Nephron progenitor cell (in vitro differentiated cells): ENCODE data around the gene KIF3A.

Experiments used
- DNase-seq: peaks from one replicate; pipeline ENCODE4 v3.0.0; 2021
- H3K27ac Mint-ChIP-seq: 2 replicates; pipeline ENCODE4 v1.8.0; 2021; ENCODE audit warnings: mild to moderate bottlenecking, moderate library complexity, mixed read lengths
- H3K27me3 Mint-ChIP-seq: 2 replicates; pipeline ENCODE4 v1.8.0; 2021; ENCODE audit warnings: mild to moderate bottlenecking, low read depth, mixed read lengths; ENCODE audit not compliant: poor library complexity
- H3K36me3 Mint-ChIP-seq: 2 replicates; pipeline ENCODE4 v1.8.0; 2021; ENCODE audit warnings: low read depth, mixed read lengths
- H3K4me1 Mint-ChIP-seq: 2 replicates; pipeline ENCODE4 v1.8.0; 2021; ENCODE audit warnings: mixed read lengths
- H3K4me3 Mint-ChIP-seq: 2 replicates; pipeline ENCODE4 v1.8.0; 2021; ENCODE audit warnings: mild to moderate bottlenecking, moderate library complexity, mixed read lengths
- H3K9me3 Mint-ChIP-seq: 2 replicates; pipeline ENCODE4 v1.8.0; 2021; ENCODE audit warnings: mild to moderate bottlenecking, moderate library complexity, mixed read lengths
- TF ChIP-seq, protein P1 (sequence below): fragments of 200-600 bp; sonication (generic); IDR thresholded peaks from 2 replicates; pipeline ENCODE4 v1.5.0; 2021; ENCODE audit warnings: antibody characterized with exemption

KIF3A gene

DNA sequence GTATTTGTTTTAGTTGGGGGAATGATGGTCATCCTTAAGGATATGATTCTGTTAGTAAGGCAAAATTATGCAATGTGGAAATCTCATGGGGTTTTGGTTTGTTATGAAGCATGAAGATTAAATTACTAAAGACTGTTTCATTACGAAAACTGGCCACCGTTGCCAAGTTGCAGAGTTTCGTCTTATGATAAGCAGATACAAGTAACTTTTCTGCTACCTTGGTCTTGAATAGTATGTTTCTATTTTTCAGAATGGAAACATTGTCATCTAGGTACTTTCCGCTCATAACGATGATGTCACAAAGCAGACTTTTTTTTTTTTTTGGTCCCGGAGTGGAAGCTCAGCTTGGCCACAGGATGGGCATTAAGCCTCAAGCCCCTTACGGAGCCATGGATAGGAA is 14.1 kb upstream of the KIF3A start:
- H3K27me3 Mint-ChIP-seq: peaks cover 72% of the 10 kb centered on the region

DNA sequence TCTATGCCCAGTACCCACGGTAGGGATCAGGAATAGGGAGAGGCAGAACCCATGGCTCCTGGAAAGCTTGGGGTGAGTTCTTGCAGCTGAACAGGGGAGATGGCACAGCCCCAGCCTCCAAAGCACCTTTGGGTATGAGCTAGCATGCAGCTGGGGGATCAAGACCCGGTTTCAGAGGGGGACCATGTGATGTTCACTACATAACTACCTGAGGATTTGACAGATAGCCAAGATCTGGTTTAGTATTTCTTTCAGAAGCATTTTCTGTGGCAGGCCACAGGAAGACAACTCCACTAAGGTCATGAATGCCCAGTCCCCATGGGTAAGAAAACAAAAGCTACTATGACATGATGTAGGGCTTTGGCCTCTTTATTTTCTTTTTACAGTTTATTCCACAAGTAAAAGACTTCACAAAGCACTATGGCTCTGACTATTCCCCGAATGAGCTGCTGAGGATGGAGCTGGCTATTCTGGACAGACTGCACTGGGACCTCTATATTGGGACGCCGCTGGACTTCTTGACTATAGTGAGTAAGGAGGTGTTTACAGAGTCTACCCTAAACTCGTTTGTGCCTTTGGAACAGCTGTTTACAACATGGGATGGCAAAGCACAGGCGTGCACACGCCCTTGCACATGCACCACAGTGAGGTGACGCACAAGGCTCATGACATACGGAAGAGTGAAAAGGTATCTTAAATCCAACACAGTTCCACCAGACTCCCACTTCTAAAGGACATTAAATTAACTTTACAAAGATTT is 13.3 kb upstream of the KIF3A start:
- no peak overlapping the region for H3K4me3 Mint-ChIP-seq
- H3K27me3 Mint-ChIP-seq: peaks cover 80% of the 10 kb centered on the region
- no peaks in the 10 kb centered on the region for H3K36me3 Mint-ChIP-seq
- DNase-seq: no peak
- TF ChIP-seq, protein P1, sequence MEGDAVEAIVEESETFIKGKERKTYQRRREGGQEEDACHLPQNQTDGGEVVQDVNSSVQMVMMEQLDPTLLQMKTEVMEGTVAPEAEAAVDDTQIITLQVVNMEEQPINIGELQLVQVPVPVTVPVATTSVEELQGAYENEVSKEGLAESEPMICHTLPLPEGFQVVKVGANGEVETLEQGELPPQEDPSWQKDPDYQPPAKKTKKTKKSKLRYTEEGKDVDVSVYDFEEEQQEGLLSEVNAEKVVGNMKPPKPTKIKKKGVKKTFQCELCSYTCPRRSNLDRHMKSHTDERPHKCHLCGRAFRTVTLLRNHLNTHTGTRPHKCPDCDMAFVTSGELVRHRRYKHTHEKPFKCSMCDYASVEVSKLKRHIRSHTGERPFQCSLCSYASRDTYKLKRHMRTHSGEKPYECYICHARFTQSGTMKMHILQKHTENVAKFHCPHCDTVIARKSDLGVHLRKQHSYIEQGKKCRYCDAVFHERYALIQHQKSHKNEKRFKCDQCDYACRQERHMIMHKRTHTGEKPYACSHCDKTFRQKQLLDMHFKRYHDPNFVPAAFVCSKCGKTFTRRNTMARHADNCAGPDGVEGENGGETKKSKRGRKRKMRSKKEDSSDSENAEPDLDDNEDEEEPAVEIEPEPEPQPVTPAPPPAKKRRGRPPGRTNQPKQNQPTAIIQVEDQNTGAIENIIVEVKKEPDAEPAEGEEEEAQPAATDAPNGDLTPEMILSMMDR: no peak
- peaks cover 14% of the 10 kb centered on the region for H3K4me1 Mint-ChIP-seq
- no peak overlapping the region for H3K27ac Mint-ChIP-seq
- H3K9me3 Mint-ChIP-seq: no peaks in the 10 kb centered on the region

More for the DNA sequence above, 14.1 kb upstream of the KIF3A start:
- TF ChIP-seq, protein P1: no peak
- no peaks in the 10 kb centered on the region for H3K9me3 Mint-ChIP-seq
- H3K27ac Mint-ChIP-seq: no peak overlapping the region
- no peak overlapping the region for H3K4me3 Mint-ChIP-seq
- H3K36me3 Mint-ChIP-seq: no peaks in the 10 kb centered on the region
- peaks cover 14% of the 10 kb centered on the region for H3K4me1 Mint-ChIP-seq
- DNase-seq: no peak

DNA sequence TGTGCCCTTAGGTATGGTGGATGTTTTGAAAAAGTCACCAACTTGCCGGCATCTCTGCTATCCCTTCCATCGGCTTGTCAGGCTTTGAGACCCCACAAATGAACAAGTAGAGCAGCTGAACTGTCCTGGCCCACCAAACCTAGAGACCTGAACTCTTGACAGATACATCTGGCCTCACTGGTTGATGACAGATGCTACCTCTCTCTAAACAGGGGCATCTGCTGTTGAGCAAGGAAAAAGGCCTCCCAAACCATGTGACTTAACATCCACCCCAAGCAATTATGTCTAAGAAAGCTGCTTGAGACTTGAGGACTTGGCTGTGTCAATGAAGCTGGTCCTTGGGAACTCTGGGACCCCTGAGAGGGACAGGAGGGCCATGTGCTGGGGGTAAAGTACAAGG is 12.2 kb upstream of the KIF3A start:
- Mint-ChIP-seq H3K36me3 (no peaks in the 10 kb centered on the region), H3K4me1 (peaks cover 7% of the 10 kb centered on the region), H3K27ac (no peak overlapping the region), H3K9me3 (no peaks in the 10 kb centered on the region), H3K27me3 (peaks cover 88% of the 10 kb centered on the region), H3K4me3 (no peak overlapping the region)
- TF ChIP-seq, protein P1: no peak
- DNase-seq: no peak

DNA sequence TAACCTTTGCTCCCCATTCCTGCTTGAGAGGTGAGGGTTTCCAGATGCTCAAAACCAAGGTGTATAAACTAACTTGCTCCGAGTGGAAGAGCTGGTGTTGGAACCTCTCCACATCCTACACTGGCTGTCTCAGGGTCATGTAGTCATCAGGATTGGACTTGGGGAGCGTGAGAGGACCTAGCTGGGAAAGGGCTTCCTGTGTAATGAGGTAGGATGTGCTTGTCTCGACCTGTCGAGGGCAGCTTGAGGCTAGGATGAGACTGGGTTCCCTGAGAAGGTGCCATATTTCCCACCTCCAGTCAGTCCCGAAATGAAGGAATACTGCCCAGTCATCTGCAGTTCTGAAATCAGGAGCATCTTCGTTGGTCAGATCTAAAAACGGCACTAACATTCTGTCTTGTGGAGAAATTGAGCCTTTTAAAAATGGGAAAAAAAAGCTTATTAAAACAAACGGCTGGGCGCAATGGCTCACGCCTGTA is 11.2 kb upstream of the KIF3A start:
- no peaks in the 10 kb centered on the region for H3K36me3 Mint-ChIP-seq
- no peak overlapping the region for H3K27ac Mint-ChIP-seq
- TF ChIP-seq, protein P1: no peak
- H3K4me3 Mint-ChIP-seq: peak overlapping the region; percentile 42
- peaks cover 95% of the 10 kb centered on the region for H3K27me3 Mint-ChIP-seq
- H3K4me1 Mint-ChIP-seq: peaks cover 5% of the 10 kb centered on the region
- no peak for DNase-seq
- no peaks in the 10 kb centered on the region for H3K9me3 Mint-ChIP-seq

DNA sequence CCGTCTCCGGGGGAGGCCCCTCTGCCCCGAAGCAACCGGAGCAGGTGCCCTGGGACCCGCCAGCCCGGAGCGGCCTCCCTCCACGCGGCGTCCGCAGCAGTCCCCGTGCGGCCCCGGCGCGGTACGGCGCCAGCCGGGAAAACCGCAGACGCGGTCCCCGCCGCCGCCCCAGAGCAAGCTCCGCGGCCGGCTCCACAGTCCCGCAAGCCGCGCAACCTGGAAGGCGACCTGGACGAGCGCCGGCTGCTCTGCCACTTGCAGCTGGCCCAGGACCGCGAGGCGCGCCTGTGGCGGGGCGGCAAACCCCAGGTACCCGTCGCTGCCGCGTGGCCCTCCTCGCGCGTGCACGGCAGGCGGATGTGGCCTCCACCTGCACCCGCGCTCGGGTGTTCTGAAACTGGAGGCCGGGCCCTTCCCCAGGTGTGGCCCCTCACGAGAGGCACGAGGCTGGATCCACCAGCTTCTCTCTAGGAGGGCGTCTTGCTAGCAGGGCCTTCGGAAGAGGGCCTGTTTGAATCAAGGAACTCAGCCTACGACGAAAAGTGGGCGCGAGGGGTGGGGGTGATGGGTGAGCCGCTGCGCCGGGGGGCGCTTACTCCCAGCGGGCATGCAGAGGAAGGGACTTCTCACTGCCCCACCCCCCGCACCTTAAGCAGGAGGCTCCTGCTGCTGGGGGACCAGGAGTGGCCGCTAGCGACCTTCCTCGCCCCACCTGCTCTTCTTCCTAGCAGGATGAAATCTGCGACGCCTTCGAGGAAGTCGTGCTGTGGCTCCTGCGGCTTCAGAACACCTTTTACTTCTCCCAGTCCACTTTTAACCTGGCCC is 10.5 kb upstream of the KIF3A start:
- H3K36me3 Mint-ChIP-seq: no peaks in the 10 kb centered on the region
- peak; percentile 59 for DNase-seq
- peaks cover 5% of the 10 kb centered on the region for H3K9me3 Mint-ChIP-seq
- peaks cover 97% of the 10 kb centered on the region for H3K27me3 Mint-ChIP-seq
- peak overlapping the region; percentile 42 for H3K4me3 Mint-ChIP-seq
- no peaks in the 10 kb centered on the region for H3K4me1 Mint-ChIP-seq
- H3K27ac Mint-ChIP-seq: no peak overlapping the region
- TF ChIP-seq, protein P1: no peak
